Measurements from ENCODE around the gene DGKZ. TPM values are rescaled to one million over a fixed set of nuclear protein-coding genes. Genes with fewer than 3 reads are reported as not detected.

DGKZ gene
- total RNA-seq, 1 experiment from 2014 or later: 68.9 TPM

- Histone ChIP-seq H4K8ac (replicated peaks; ENCODE audit: insufficient read length, low read depth, low read length) (no peak overlapping the region), H4K5ac (ENCODE audit: insufficient read length, low read depth, low read length) (no peak overlapping the region), H2BK15ac (ENCODE audit: low read depth, low read length) (no peak overlapping the region), H4K91ac (ENCODE audit: insufficient read length, low read depth, low read length) (no peak overlapping the region), H3K23ac (ENCODE audit: insufficient read length, low read depth, low read length) (no peak overlapping the region), H3K18ac (ENCODE audit: insufficient read length, low read depth, low read length) (no peak overlapping the region), H3K79me1 (ENCODE audit: insufficient read depth, low read depth, low read length, poor library complexity, severe bottlenecking) (no peaks in the 10 kb centered on the region), H3K4me2 (ENCODE audit: insufficient read depth, insufficient read length, low read length) (no peak overlapping the region), H3K9ac (ENCODE audit: extremely low read depth, insufficient read length, low read length) (no peak overlapping the region), H2BK120ac (ENCODE audit: low read depth, low read length, poor library complexity, severe bottlenecking) (no peak overlapping the region), H3K9me3 (ENCODE audit: control insufficient read depth, low read depth, low read length) (no peaks in the 10 kb centered on the region), H3T11ph (ENCODE audit: low read length) (no peak overlapping the region), H3K27ac (ENCODE audit: insufficient read length, low read depth, low read length) (no peak overlapping the region), H3K4ac (ENCODE audit: low read depth, low read length) (no peak overlapping the region), H3K4me1 (ENCODE audit: insufficient read depth, low read length) (peaks cover 3% of the 10 kb centered on the region; the same call in 1 of the 2 replicates), H2BK5ac (ENCODE audit: insufficient read length, low read length) (no peak overlapping the region), H2AFZ (ENCODE audit: low read length) (no peak overlapping the region), H2BK20ac (ENCODE audit: low read depth, low read length, poor library complexity, severe bottlenecking) (no peak overlapping the region), H3K23me2 (ENCODE audit: insufficient read length, low read depth, low read length, poor library complexity, severe bottlenecking) (no peaks in the 10 kb centered on the region), H3K56ac (ENCODE audit: insufficient read length, low read depth, low read length) (no peak overlapping the region), H2BK12ac (ENCODE audit: insufficient read length, low read depth, low read length) (no peak overlapping the region), H2AK5ac (ENCODE audit: insufficient read length, low read length) (no peak overlapping the region), H4K20me1 (ENCODE audit: control insufficient read depth, insufficient read depth, insufficient read length) (no peaks in the 10 kb centered on the region), H3K14ac (ENCODE audit: insufficient read depth, low read length) (no peak overlapping the region), H3K27me3 (ENCODE audit: insufficient read depth, low read length) (peaks cover 12% of the 10 kb centered on the region; the same call in 1 of the 2 replicates), H3K79me2 (ENCODE audit: insufficient read depth, low read length) (no peaks in the 10 kb centered on the region)
- no peak for DNase-seq
- no peak for TF ChIP-seq CTCF (conservative IDR thresholded peaks at IDR 0.05)
- Mint-ChIP-seq H3K9me3 (no peaks in the 10 kb centered on the region; a peak in 1 of 5 replicates), H3K27me3 (ENCODE audit: low read depth) (peaks cover 44% of the 10 kb centered on the region), H3K4me1 (peaks cover 28 to 36% of the 10 kb centered on the region in 2 experiments), H3K36me3 (ENCODE audit: insufficient read depth in 1 of 3, low read depth in 3 of 3) (peaks cover 0 to 8% (median 0%) of the 10 kb centered on the region in 3 experiments; a peak in 2 of 7 replicates), H3K4me3 (no peak overlapping the region; a peak in 1 of 5 replicates), H3K27ac (no peak overlapping the region)
- WGBS (ENCODE audit: extremely low coverage, insufficient read length, low lambda C conversion rate): no CpG with 5 or more reads among the region's 10 CpGs
These were observed 20.3 kb upstream of the DGKZ start for GRCh38 chr11:46326813-46327416.
